Mucosa of rectum (tissue), 2 donors: Measurements from ENCODE around the gene GNL2.

Experiments used
- H3K27ac ChIP-seq, 2 donors: one replicate each; pipeline ENCODE4 v1.7.0; 2013; ENCODE audit warnings: inconsistent platforms in 2 of 2, low read depth in 2 of 2, low read length in 2 of 2
- H3K27me3 ChIP-seq, 2 donors: one replicate each; pipeline ENCODE4 v1.7.0; 2013; ENCODE audit warnings: low read length in 2 of 2; ENCODE audit not compliant: control insufficient read depth in 2 of 2, insufficient read depth in 2 of 2
- H3K36me3 ChIP-seq, 2 donors: one replicate each; pipeline ENCODE4 v1.7.0; 2013; ENCODE audit warnings: low read length in 2 of 2; ENCODE audit not compliant: control insufficient read depth in 2 of 2, insufficient read depth in 2 of 2
- H3K4me1 ChIP-seq, 2 donors: one replicate each; pipeline ENCODE4 v1.7.0; 2013; ENCODE audit warnings: low read length in 2 of 2, mild to moderate bottlenecking in 1 of 2; ENCODE audit not compliant: control insufficient read depth in 2 of 2, insufficient read depth in 2 of 2
- H3K4me3 ChIP-seq, 2 donors: one replicate each; pipeline ENCODE4 v1.7.0; 2013; ENCODE audit warnings: low read length in 2 of 2
- H3K9ac ChIP-seq, 2 donors: one replicate each; pipeline ENCODE4 v1.7.0; 2013; ENCODE audit warnings: low read length in 2 of 2, low read depth in 1 of 2, mild to moderate bottlenecking in 1 of 2
- H3K9me3 ChIP-seq, 2 donors: one replicate each; pipeline ENCODE4 v1.7.0; 2013; ENCODE audit warnings: low read length in 2 of 2; ENCODE audit not compliant: control insufficient read depth in 2 of 2
- donor health status: healthy.
- donor health status: Normal muscosa, but diverticular disease.

Gene GNL2

GRCh38 chr1:37629726-37630425 lies 34.1 kb upstream of the GNL2 start:
- peaks cover 26 to 59% of the 10 kb centered on the region in 2 donors for H3K27me3 ChIP-seq
- H3K4me1 ChIP-seq, result no peaks in the 10 kb centered on the region
- no peak overlapping the region for H3K27ac ChIP-seq
- no peaks in the 10 kb centered on the region for H3K36me3 ChIP-seq
- H3K4me3 ChIP-seq, result no peak overlapping the region
- no peaks in the 10 kb centered on the region for H3K9me3 ChIP-seq
- H3K9ac ChIP-seq, result no peak overlapping the region

- Histone ChIP-seq H3K4me3 (no peak overlapping the region), H3K27me3 (peaks cover 26 to 57% of the 10 kb centered on the region in 2 donors), H3K9ac (no peak overlapping the region), H3K27ac (no peak overlapping the region), H3K4me1 (no peaks in the 10 kb centered on the region), H3K9me3 (no peaks in the 10 kb centered on the region), H3K36me3 (no peaks in the 10 kb centered on the region)
Measured at GRCh38 chr1:37629008-37629407, 33.3 kb upstream of the GNL2 start.

- no peaks in the 10 kb centered on the region for H3K36me3 ChIP-seq
- H3K27me3 ChIP-seq, result peaks cover 20 to 49% of the 10 kb centered on the region in 2 donors
- no peaks in the 10 kb centered on the region for H3K9me3 ChIP-seq
- H3K4me1 ChIP-seq, result no peaks in the 10 kb centered on the region
- no peak overlapping the region for H3K4me3 ChIP-seq
- no peak overlapping the region for H3K9ac ChIP-seq
- H3K27ac ChIP-seq, result no peak overlapping the region
Measured at GRCh38 chr1:37628026-37628556, 32.4 kb upstream of the GNL2 start.

- no peak overlapping the region for H3K9ac ChIP-seq
- peaks cover 5 to 14% of the 10 kb centered on the region in 2 donors for H3K27me3 ChIP-seq
- H3K9me3 ChIP-seq, result no peaks in the 10 kb centered on the region
- H3K36me3 ChIP-seq, result no peaks in the 10 kb centered on the region
- no peaks in the 10 kb centered on the region for H3K4me1 ChIP-seq
- H3K4me3 ChIP-seq, result no peak overlapping the region
- no peak overlapping the region for H3K27ac ChIP-seq
Measured at GRCh38 chr1:37622131-37622530, 26.4 kb upstream of the GNL2 start.

GRCh38 chr1:37621326-37621870 lies 25.7 kb upstream of the GNL2 start:
- Histone ChIP-seq H3K27ac (no peak overlapping the region), H3K27me3 (peaks cover 5 to 10% of the 10 kb centered on the region in 2 donors), H3K9me3 (no peaks in the 10 kb centered on the region), H3K4me3 (no peak overlapping the region), H3K9ac (no peak overlapping the region), H3K4me1 (no peaks in the 10 kb centered on the region), H3K36me3 (no peaks in the 10 kb centered on the region)

GRCh38 chr1:37620707-37621106 lies 25.0 kb upstream of the GNL2 start:
- no peak overlapping the region for H3K4me3 ChIP-seq
- H3K9me3 ChIP-seq, result no peaks in the 10 kb centered on the region
- no peaks in the 10 kb centered on the region for H3K4me1 ChIP-seq
- no peak overlapping the region for H3K27ac ChIP-seq
- no peaks in the 10 kb centered on the region for H3K36me3 ChIP-seq
- no peak overlapping the region for H3K9ac ChIP-seq
- peaks cover 5 to 9% of the 10 kb centered on the region in 2 donors for H3K27me3 ChIP-seq

GRCh38 chr1:37616330-37616729 lies 20.6 kb upstream of the GNL2 start:
- no peak overlapping the region for H3K4me3 ChIP-seq
- H3K36me3 ChIP-seq, result no peaks in the 10 kb centered on the region
- H3K9ac ChIP-seq, result no peak overlapping the region
- peaks cover 2 to 7% of the 10 kb centered on the region in 2 donors for H3K27me3 ChIP-seq
- no peaks in the 10 kb centered on the region for H3K9me3 ChIP-seq
- no peak overlapping the region for H3K27ac ChIP-seq
- H3K4me1 ChIP-seq, result no peaks in the 10 kb centered on the region

- Histone ChIP-seq H3K36me3 (no peaks in the 10 kb centered on the region), H3K4me3 (no peak overlapping the region), H3K9ac (no peak overlapping the region), H3K27ac (no peak overlapping the region), H3K27me3 (peaks cover 0 to 4% of the 10 kb centered on the region in 2 donors), H3K9me3 (no peaks in the 10 kb centered on the region), H3K4me1 (no peaks in the 10 kb centered on the region)
Measured at GRCh38 chr1:37614105-37614504, 18.4 kb upstream of the GNL2 start.

GRCh38 chr1:37612186-37612585 lies 16.4 kb upstream of the GNL2 start:
- Histone ChIP-seq H3K9ac (no peak overlapping the region), H3K27ac (no peak overlapping the region), H3K4me3 (no peak overlapping the region), H3K27me3 (peaks cover 0 to 2% of the 10 kb centered on the region in 2 donors), H3K36me3 (no peaks in the 10 kb centered on the region), H3K4me1 (no peaks in the 10 kb centered on the region), H3K9me3 (no peaks in the 10 kb centered on the region)

- peaks cover 0 to 2% of the 10 kb centered on the region in 2 donors for H3K27me3 ChIP-seq
- no peaks in the 10 kb centered on the region for H3K9me3 ChIP-seq
- H3K4me1 ChIP-seq, result no peaks in the 10 kb centered on the region
- no peaks in the 10 kb centered on the region for H3K36me3 ChIP-seq
- no peak overlapping the region for H3K4me3 ChIP-seq
- H3K9ac ChIP-seq, result no peak overlapping the region
- no peak overlapping the region for H3K27ac ChIP-seq
Measured at GRCh38 chr1:37609994-37610393, 14.3 kb upstream of the GNL2 start.
